Karpas-422 (cell line): Measurements from ENCODE around the gene ADGRL4. TPM values are rescaled to one million over a fixed set of nuclear protein-coding genes. Genes with fewer than 3 reads are reported as not detected.

Source experiments
- DNase-seq: peaks from one replicate; pipeline ENCODE4 v3.0.0-alpha.2; 2015
- H2AFZ ChIP-seq: fragments of 200-600 bp; sonication (generic); 2 replicates; pipeline ENCODE4 v1.6.1; 2014; ENCODE audit warnings: antibody characterized with exemption, low read length, mixed read lengths
- H3K27ac ChIP-seq: fragments of 200-600 bp; sonication (generic); 2 replicates; pipeline ENCODE4 v1.5.1; 2014; ENCODE audit warnings: mild to moderate bottlenecking, low read length, moderate library complexity
- H3K27me3 ChIP-seq: fragments of 200-600 bp; sonication (generic); 2 replicates; pipeline ENCODE4 v1.6.1; 2014; ENCODE audit warnings: low read length, mixed read lengths
- H3K36me3 ChIP-seq: fragments of 200-600 bp; sonication (generic); 2 replicates; pipeline ENCODE4 v1.6.1; 2014; ENCODE audit warnings: low read length, mixed read lengths; ENCODE audit not compliant: insufficient read depth
- H3K4me1 ChIP-seq: fragments of 200-600 bp; sonication (generic); 2 replicates; pipeline ENCODE4 v1.6.1; 2014; ENCODE audit warnings: mild to moderate bottlenecking, low read length, mixed read lengths
- H3K4me2 ChIP-seq: fragments of 200-600 bp; sonication (generic); 2 replicates; pipeline ENCODE4 v1.6.1; 2014; ENCODE audit warnings: low read length, low read depth, mild to moderate bottlenecking; ENCODE audit not compliant: poor library complexity, severe bottlenecking
- H3K4me3 ChIP-seq: fragments of 200-600 bp; sonication (generic); 2 replicates; pipeline ENCODE4 v1.5.1; 2014; ENCODE audit warnings: mild to moderate bottlenecking, antibody characterized with exemption, low read length, mixed read lengths
- H3K79me2 ChIP-seq: fragments of 200-600 bp; sonication (generic); 2 replicates; pipeline ENCODE4 v1.6.1; 2014; ENCODE audit warnings: mild to moderate bottlenecking, low read length, mixed read lengths
- H3K9ac ChIP-seq: fragments of 200-600 bp; sonication (generic); 2 replicates; pipeline ENCODE4 v1.6.0; 2014; ENCODE audit warnings: low read length
- H3K9me2 ChIP-seq: fragments of 200-600 bp; sonication (generic), shearing (Covaris generic); replicated peaks from 2 replicates; pipeline ENCODE4 v1.6.0; 2014; ENCODE audit warnings: mild to moderate bottlenecking, low read length, moderate library complexity; ENCODE audit not compliant: insufficient read depth
- H3K9me3 ChIP-seq: fragments of 300-700, 200-600 bp; sonication (generic); 2 replicates; pipeline ENCODE4 v1.6.1; 2014; ENCODE audit warnings: low read length, mixed read lengths
- H4K20me1 ChIP-seq: fragments of 200-600 bp; sonication (generic); 2 replicates; pipeline ENCODE4 v1.6.1; 2014; ENCODE audit warnings: mild to moderate bottlenecking, antibody characterized with exemption, low read length, low read depth; ENCODE audit not compliant: insufficient read depth
- total RNA-seq: library from RNA; depleted of rRNA; stranded (reverse); fragments of >200 nt; shearing (Covaris generic); gene quantifications from 2 replicates; pipeline ENCODE4 v1.2.3, GENCODE V29; 2014; ENCODE audit warnings: low replicate concordance

The ADGRL4 gene
- total RNA-seq, 1 experiment from 2014 or later: not detected

GRCh38 chr1:79040424-79041082 lies 34.0 kb upstream of the ADGRL4 start:
- Histone ChIP-seq H3K4me3 (no peak overlapping the region), H4K20me1 (no peaks in the 10 kb centered on the region), H3K27ac (no peak overlapping the region), H3K79me2 (no peaks in the 10 kb centered on the region), H3K36me3 (no peaks in the 10 kb centered on the region), H3K4me2 (no peak overlapping the region), H3K9ac (no peak overlapping the region), H3K9me3 (peaks cover 17% of the 10 kb centered on the region), H3K4me1 (no peaks in the 10 kb centered on the region), H2AFZ (no peak overlapping the region), H3K27me3 (no peaks in the 10 kb centered on the region), H3K9me2 (no peaks in the 10 kb centered on the region)
- no peak for DNase-seq

- Histone ChIP-seq H3K9me3 (peaks cover 17% of the 10 kb centered on the region), H4K20me1 (no peaks in the 10 kb centered on the region)
- no peak for DNase-seq
These were observed 30.6 kb upstream of the ADGRL4 start for GRCh38 chr1:79037085-79037484.

GRCh38 chr1:79012500-79012899 lies 6.0 kb upstream of the ADGRL4 start:
- no peaks in the 10 kb centered on the region for H3K9me2 ChIP-seq
- H3K4me1 ChIP-seq: no peaks in the 10 kb centered on the region
- no peak for DNase-seq

More at GRCh38 chr1:79037085-79037484, 30.6 kb upstream of the ADGRL4 start:
- H3K36me3 ChIP-seq: no peaks in the 10 kb centered on the region
- no peaks in the 10 kb centered on the region for H3K9me2 ChIP-seq
- no peak overlapping the region for H2AFZ ChIP-seq
- no peak overlapping the region for H3K27ac ChIP-seq
- no peak overlapping the region for H3K4me3 ChIP-seq
- H3K4me1 ChIP-seq: no peaks in the 10 kb centered on the region
- no peak overlapping the region for H3K4me2 ChIP-seq
- no peaks in the 10 kb centered on the region for H3K79me2 ChIP-seq
- no peaks in the 10 kb centered on the region for H3K27me3 ChIP-seq
- no peak overlapping the region for H3K9ac ChIP-seq

GRCh38 chr1:79010589-79010988 lies 4.1 kb upstream of the ADGRL4 start:
- H3K4me2 ChIP-seq: no peak overlapping the region
- H3K4me3 ChIP-seq: no peak overlapping the region
- no peaks in the 10 kb centered on the region for H3K9me2 ChIP-seq
- DNase-seq: no peak
- no peaks in the 10 kb centered on the region for H3K79me2 ChIP-seq
- no peaks in the 10 kb centered on the region for H3K27me3 ChIP-seq
- 0 out of 2 replicates have a peak, but pooled peaks cover 8% of the 10 kb centered on the region for H3K9me3 ChIP-seq
- no peaks in the 10 kb centered on the region for H4K20me1 ChIP-seq
- H3K36me3 ChIP-seq: no peaks in the 10 kb centered on the region
- H3K27ac ChIP-seq: no peak overlapping the region
- H3K4me1 ChIP-seq: no peaks in the 10 kb centered on the region
- H2AFZ ChIP-seq: no peak overlapping the region
- no peak overlapping the region for H3K9ac ChIP-seq

More at GRCh38 chr1:79012500-79012899, 6.0 kb upstream of the ADGRL4 start:
- Histone ChIP-seq H3K4me2 (no peak overlapping the region), H2AFZ (no peak overlapping the region), H3K4me3 (no peak overlapping the region), H3K9ac (no peak overlapping the region), H3K27me3 (no peaks in the 10 kb centered on the region), H3K9me3 (no peaks in the 10 kb centered on the region), H3K79me2 (no peaks in the 10 kb centered on the region), H3K36me3 (no peaks in the 10 kb centered on the region), H4K20me1 (no peaks in the 10 kb centered on the region), H3K27ac (no peak overlapping the region)

- H3K4me2 ChIP-seq: no peak overlapping the region
- H3K9ac ChIP-seq: no peak overlapping the region
- no peaks in the 10 kb centered on the region for H3K9me2 ChIP-seq
These were observed 585 bp downstream of the ADGRL4 start for GRCh38 chr1:79005945-79006344.

GRCh38 chr1:79004916-79005315 lies 1.6 kb downstream of the ADGRL4 start:
- no peak overlapping the region for H3K4me2 ChIP-seq
- peaks cover 17% of the 10 kb centered on the region; the same call in 1 of the 2 replicates for H3K9me3 ChIP-seq
- no peaks in the 10 kb centered on the region for H3K4me1 ChIP-seq
- H3K27me3 ChIP-seq: no peaks in the 10 kb centered on the region
- no peaks in the 10 kb centered on the region for H3K79me2 ChIP-seq
- no peak overlapping the region for H2AFZ ChIP-seq
- no peak overlapping the region for H3K9ac ChIP-seq
- H3K36me3 ChIP-seq: no peaks in the 10 kb centered on the region
- no peaks in the 10 kb centered on the region for H4K20me1 ChIP-seq
- H3K9me2 ChIP-seq: no peaks in the 10 kb centered on the region
- no peak overlapping the region for H3K27ac ChIP-seq
- no peak for DNase-seq
- H3K4me3 ChIP-seq: no peak overlapping the region

More at GRCh38 chr1:79005945-79006344, 585 bp downstream of the ADGRL4 start:
- Histone ChIP-seq H3K4me3 (no peak overlapping the region), H4K20me1 (no peaks in the 10 kb centered on the region), H3K9me3 (peaks cover 13% of the 10 kb centered on the region; the same call in 1 of the 2 replicates), H3K27ac (no peak overlapping the region), H2AFZ (no peak overlapping the region), H3K79me2 (no peaks in the 10 kb centered on the region), H3K27me3 (no peaks in the 10 kb centered on the region), H3K4me1 (no peaks in the 10 kb centered on the region), H3K36me3 (no peaks in the 10 kb centered on the region)
- DNase-seq: no peak

- Histone ChIP-seq H3K9me3 (peaks cover 19% of the 10 kb centered on the region), H3K27me3 (no peaks in the 10 kb centered on the region), H3K36me3 (no peaks in the 10 kb centered on the region), H2AFZ (no peak overlapping the region), H3K4me3 (no peak overlapping the region), H3K79me2 (no peaks in the 10 kb centered on the region), H3K4me2 (no peak overlapping the region), H3K9me2 (no peaks in the 10 kb centered on the region), H4K20me1 (no peaks in the 10 kb centered on the region), H3K9ac (no peak overlapping the region), H3K4me1 (no peaks in the 10 kb centered on the region), H3K27ac (no peak overlapping the region)
- DNase-seq: no peak
These were observed 9.7 kb downstream of the ADGRL4 start for GRCh38 chr1:78996791-78997190.

- Histone ChIP-seq H3K27me3 (no peaks in the 10 kb centered on the region), H3K9ac (no peak overlapping the region), H3K36me3 (no peaks in the 10 kb centered on the region), H2AFZ (no peak overlapping the region), H3K4me2 (no peak overlapping the region), H4K20me1 (no peaks in the 10 kb centered on the region), H3K9me2 (no peaks in the 10 kb centered on the region), H3K79me2 (no peaks in the 10 kb centered on the region), H3K9me3 (peaks cover 11% of the 10 kb centered on the region; the same call in 1 of the 2 replicates), H3K4me3 (no peak overlapping the region), H3K4me1 (no peaks in the 10 kb centered on the region), H3K27ac (no peak overlapping the region)
- DNase-seq: no peak
These were observed 19.5 kb downstream of the ADGRL4 start for GRCh38 chr1:78987042-78987441.
